GM21447 (cell line): ENCODE data around the gene GAS5.
"Not testable (repeated sequence)": the region's sequence is repeated elsewhere in the genome, so short reads cannot be mapped to it uniquely, and the experiment has no call there.

ENCODE experiments used
- ATAC-seq: cut with Tn5 transposase; IDR thresholded peaks from one replicate; pipeline ENCODE4 v1.9.1; 2021; ENCODE audit not compliant: unreplicated experiment

GAS5 gene

GRCh38 chr1:173870252-173871075 is 2.7 kb upstream of the GAS5 start:
- ATAC-seq: no peak

- no peak for ATAC-seq
Measured at GRCh38 chr1:173869021-173869359, 1.2 kb upstream of the GAS5 start.

- peak; percentile 62 for ATAC-seq
Measured at GRCh38 chr1:173868266-173869020, 654 bp upstream of the GAS5 start, which contains the start of gene ZBTB37. Gene ZBTB37 (plus strand): TSS chr1:173868380. CDS start chr1:173870226, 1,846 bp downstream.

GRCh38 chr1:173867141-173867752 is 542 bp downstream of the GAS5 start:
- no peak for ATAC-seq

- ATAC-seq: no peak
Measured at GRCh38 chr1:173866413-173867115, 1.2 kb downstream of the GAS5 start.

GRCh38 chr1:173865468-173866164 is 2.2 kb downstream of the GAS5 start:
- no peak for ATAC-seq

- ATAC-seq: no peak
Measured at GRCh38 chr1:173864179-173864867, 3.5 kb downstream of the GAS5 start.

- ATAC-seq: no peak
Measured at GRCh38 chr1:173863224-173864161, 4.3 kb downstream of the GAS5 start.

- no peak for ATAC-seq
Measured at GRCh38 chr1:173862769-173863223, 5.0 kb downstream of the GAS5 start.

GRCh38 chr1:173862146-173862768 is 5.5 kb downstream of the GAS5 start:
- ATAC-seq: not testable (repeated sequence)

GRCh38 chr1:173861731-173862145 is 6.1 kb downstream of the GAS5 start:
- no peak for ATAC-seq

- no peak for ATAC-seq
Measured at GRCh38 chr1:173860065-173860464, 7.7 kb downstream of the GAS5 start.

- ATAC-seq: not testable (repeated sequence)
Measured at GRCh38 chr1:173859547-173859946, 8.2 kb downstream of the GAS5 start.

GRCh38 chr1:173857363-173857917 is 10.3 kb downstream of the GAS5 start:
- no peak for ATAC-seq

- no peak for ATAC-seq
Measured at GRCh38 chr1:173856903-173857302, 10.9 kb downstream of the GAS5 start.

- ATAC-seq: no peak
Measured at GRCh38 chr1:173856014-173856413, 11.8 kb downstream of the GAS5 start.

- ATAC-seq: no peak
Measured at GRCh38 chr1:173853074-173853473, 14.7 kb downstream of the GAS5 start.

GRCh38 chr1:173852105-173852504 is 15.7 kb downstream of the GAS5 start:
- ATAC-seq: no peak
